Loucy (cell line): ENCODE measurements around the gene FUT4.

Experiments
- H2AFZ ChIP-seq: fragments of 200-600 bp; sonication (generic); 2 replicates; pipeline ENCODE4 v1.6.0; 2016; ENCODE audit warnings: antibody characterized with exemption, mild to moderate bottlenecking, low read length, moderate library complexity
- H3F3A ChIP-seq: fragments of 200-600 bp; 2 replicates; pipeline ENCODE4 v1.6.0; 2016; ENCODE audit warnings: antibody characterized with exemption, low read depth, mild to moderate bottlenecking
- H3K27me3 ChIP-seq: fragments of 200-600 bp; sonication (generic); 2 replicates; pipeline ENCODE4 v1.6.1; 2014; ENCODE audit warnings: low read length, mild to moderate bottlenecking; ENCODE audit not compliant: insufficient read depth, poor library complexity, severe bottlenecking
- H3K36me3 ChIP-seq: fragments of 200-600 bp; sonication (generic); 2 replicates; pipeline ENCODE4 v1.6.1; 2016; ENCODE audit warnings: low read length; ENCODE audit not compliant: insufficient read depth
- H3K4me1 ChIP-seq: fragments of 200-600 bp; sonication (generic); 2 replicates; pipeline ENCODE4 v1.5.1; 2014; ENCODE audit warnings: low read length, mild to moderate bottlenecking; ENCODE audit not compliant: insufficient read depth, poor library complexity, severe bottlenecking
- H3K4me2 ChIP-seq: fragments of 200-600 bp; sonication (generic); 2 replicates; pipeline ENCODE4 v1.6.0; 2014; ENCODE audit warnings: antibody characterized with exemption, low read length, low read depth, mild to moderate bottlenecking; ENCODE audit not compliant: poor library complexity, severe bottlenecking
- H3K4me3 ChIP-seq: fragments of 200-600 bp; sonication (generic); 2 replicates; pipeline ENCODE4 v1.5.1; 2014; ENCODE audit warnings: low read length, mild to moderate bottlenecking, mixed read lengths; ENCODE audit not compliant: poor library complexity, severe bottlenecking
- H3K79me2 ChIP-seq: fragments of 200-600 bp; sonication (generic); 2 replicates; pipeline ENCODE4 v1.6.1; 2014; ENCODE audit warnings: low read length; ENCODE audit not compliant: insufficient read depth
- H3K9ac ChIP-seq: fragments of 200-600 bp; sonication (generic); 2 replicates; pipeline ENCODE4 v1.6.0; 2014; ENCODE audit warnings: mild to moderate bottlenecking, low read depth, low read length, moderate library complexity; ENCODE audit not compliant: poor library complexity, severe bottlenecking
- H3K9me2 ChIP-seq: fragments of 200-600 bp; sonication (generic); replicated peaks from 2 replicates; pipeline ENCODE4 v1.6.1; 2016; ENCODE audit warnings: low read depth, low read length, mixed read lengths
- H3K9me3 ChIP-seq: fragments of 200-600 bp; sonication (generic); 2 replicates; pipeline ENCODE4 v1.6.1; 2014; ENCODE audit warnings: mild to moderate bottlenecking, antibody characterized with exemption, low read length, low read depth; ENCODE audit not compliant: insufficient read depth
- H4K20me1 ChIP-seq: fragments of 200-600 bp; sonication (generic); 2 replicates; pipeline ENCODE4 v1.6.0; 2014; ENCODE audit warnings: antibody characterized with exemption, low read length, mild to moderate bottlenecking; ENCODE audit not compliant: insufficient read depth, poor library complexity, severe bottlenecking
- EZH2phosphoT487 ChIP-seq: fragments of 200-600 bp; IDR thresholded peaks from 2 replicates; pipeline ENCODE4 v1.6.1; 2018; ENCODE audit warnings: antibody characterized with exemption, mild to moderate bottlenecking, moderate library complexity, borderline replicate concordance
- TF ChIP-seq, protein P1 (sequence below): fragments of 200-600 bp; sonication (generic); conservative IDR thresholded peaks from 2 replicates; pipeline ENCODE4 v1.5.1; 2014; ENCODE audit warnings: mild to moderate bottlenecking, antibody characterized with exemption, low read length

Gene FUT4

DNA sequence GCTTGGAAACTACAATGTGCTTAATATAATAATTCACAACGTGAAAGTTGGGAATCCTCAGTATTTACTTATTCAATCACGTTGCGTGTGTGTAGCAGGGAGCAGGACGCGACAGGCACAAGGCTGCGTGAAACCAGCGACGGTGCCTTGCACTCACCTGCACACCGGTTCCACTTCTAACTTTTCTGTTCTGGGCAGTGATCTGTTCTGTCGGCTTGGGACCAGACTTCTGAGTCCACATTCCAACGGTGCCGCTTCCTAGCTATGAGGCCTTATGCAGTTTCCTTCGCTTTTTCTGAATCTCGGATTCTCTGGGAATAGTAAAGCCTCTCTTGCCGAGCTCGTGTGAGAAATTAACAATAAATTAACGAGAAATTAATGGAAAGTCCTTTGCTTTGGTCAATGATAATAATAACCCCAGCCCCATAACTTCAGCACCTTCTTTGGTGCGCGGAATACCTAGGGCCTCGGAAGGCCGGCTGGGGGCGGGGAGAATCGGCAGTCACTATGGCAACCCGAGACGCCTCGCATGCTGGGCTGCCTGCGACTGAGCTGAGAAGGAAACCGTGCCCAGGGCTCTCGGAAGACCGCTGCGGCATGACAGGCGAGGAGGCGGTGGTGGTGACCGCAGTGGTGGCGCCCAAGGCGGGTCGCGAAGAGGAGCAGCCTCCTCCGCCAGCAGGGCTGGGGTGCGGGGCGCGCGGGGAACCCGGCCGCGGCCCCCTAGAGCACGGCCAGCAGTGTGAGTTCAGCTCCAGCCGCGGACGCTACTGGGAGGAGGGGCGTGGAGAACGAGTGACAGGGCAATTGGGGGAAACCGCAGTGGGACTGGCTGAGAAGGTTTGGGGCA is 31.6 kb upstream of the FUT4 start, which contains the start of gene C11orf97:
Gene C11orf97, plus strand, starts transcription at position 530 of the 850 bp plus-strand sequence. Its CDS starts 68 bp downstream, at position 598.
- no peak within 1 kb of the TSS for H3K9ac ChIP-seq
- H3K4me2 ChIP-seq, result peak within 1 kb of the TSS; percentile 86
- H3K4me1 ChIP-seq, result peaks cover 18% of the 10 kb centered on the region
- no peaks in the 10 kb centered on the region for H3K9me2 ChIP-seq
- no peaks in the 10 kb centered on the region for H3K79me2 ChIP-seq
- 0 out of 2 replicates have a peak, but pooled peaks cover 4% of the 10 kb centered on the region for H3K9me3 ChIP-seq
- no peak for TF ChIP-seq EZH2phosphoT487
- TF ChIP-seq, protein P1, sequence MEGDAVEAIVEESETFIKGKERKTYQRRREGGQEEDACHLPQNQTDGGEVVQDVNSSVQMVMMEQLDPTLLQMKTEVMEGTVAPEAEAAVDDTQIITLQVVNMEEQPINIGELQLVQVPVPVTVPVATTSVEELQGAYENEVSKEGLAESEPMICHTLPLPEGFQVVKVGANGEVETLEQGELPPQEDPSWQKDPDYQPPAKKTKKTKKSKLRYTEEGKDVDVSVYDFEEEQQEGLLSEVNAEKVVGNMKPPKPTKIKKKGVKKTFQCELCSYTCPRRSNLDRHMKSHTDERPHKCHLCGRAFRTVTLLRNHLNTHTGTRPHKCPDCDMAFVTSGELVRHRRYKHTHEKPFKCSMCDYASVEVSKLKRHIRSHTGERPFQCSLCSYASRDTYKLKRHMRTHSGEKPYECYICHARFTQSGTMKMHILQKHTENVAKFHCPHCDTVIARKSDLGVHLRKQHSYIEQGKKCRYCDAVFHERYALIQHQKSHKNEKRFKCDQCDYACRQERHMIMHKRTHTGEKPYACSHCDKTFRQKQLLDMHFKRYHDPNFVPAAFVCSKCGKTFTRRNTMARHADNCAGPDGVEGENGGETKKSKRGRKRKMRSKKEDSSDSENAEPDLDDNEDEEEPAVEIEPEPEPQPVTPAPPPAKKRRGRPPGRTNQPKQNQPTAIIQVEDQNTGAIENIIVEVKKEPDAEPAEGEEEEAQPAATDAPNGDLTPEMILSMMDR, result no peak
- peak within 1 kb of the TSS; percentile 72 for H3K4me3 ChIP-seq
- 0 out of 2 replicates have a peak, but pooled peaks cover 3% of the 10 kb centered on the region for H3F3A ChIP-seq
- peak within 1 kb of the TSS; percentile 34 for H2AFZ ChIP-seq
- H3K27me3 ChIP-seq, result no peaks in the 10 kb centered on the region
- no peaks in the 10 kb centered on the region for H4K20me1 ChIP-seq
- no peaks in the 10 kb centered on the region for H3K36me3 ChIP-seq

DNA sequence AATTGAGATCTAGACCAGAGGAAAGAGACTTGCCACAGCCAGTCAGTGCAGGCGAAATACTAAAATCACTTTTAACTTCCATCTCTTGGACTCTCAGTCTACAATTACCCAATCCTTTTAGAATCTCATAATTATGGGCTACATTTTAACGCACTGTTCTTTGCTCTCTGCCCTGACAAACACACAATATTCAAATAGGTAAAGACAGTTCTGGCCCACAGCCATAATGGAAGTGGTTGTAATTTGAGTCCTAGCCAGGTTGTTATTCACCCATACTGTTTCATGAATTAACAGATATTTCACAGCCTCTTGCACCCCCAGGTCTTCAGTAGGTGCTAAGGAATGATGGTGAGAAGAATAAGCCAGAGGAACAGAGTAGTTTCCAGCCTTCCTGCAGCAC is 30.6 kb upstream of the FUT4 start:
- Histone ChIP-seq H4K20me1 (no peaks in the 10 kb centered on the region), H3K9ac (no peak overlapping the region), H3K79me2 (no peaks in the 10 kb centered on the region), H3K9me2 (no peaks in the 10 kb centered on the region), H3K4me2 (peak overlapping the region; percentile 86), H3K9me3 (0 out of 2 replicates have a peak, but pooled peaks cover 4% of the 10 kb centered on the region), H3K27me3 (no peaks in the 10 kb centered on the region), H3K36me3 (no peaks in the 10 kb centered on the region), H3K4me1 (peaks cover 18% of the 10 kb centered on the region), H3F3A (0 out of 2 replicates have a peak, but pooled peaks cover 3% of the 10 kb centered on the region), H2AFZ (peak overlapping the region; percentile 7), H3K4me3 (peak overlapping the region; percentile 72)
- no peak for TF ChIP-seq EZH2phosphoT487
- TF ChIP-seq, protein P1, result no peak

DNA sequence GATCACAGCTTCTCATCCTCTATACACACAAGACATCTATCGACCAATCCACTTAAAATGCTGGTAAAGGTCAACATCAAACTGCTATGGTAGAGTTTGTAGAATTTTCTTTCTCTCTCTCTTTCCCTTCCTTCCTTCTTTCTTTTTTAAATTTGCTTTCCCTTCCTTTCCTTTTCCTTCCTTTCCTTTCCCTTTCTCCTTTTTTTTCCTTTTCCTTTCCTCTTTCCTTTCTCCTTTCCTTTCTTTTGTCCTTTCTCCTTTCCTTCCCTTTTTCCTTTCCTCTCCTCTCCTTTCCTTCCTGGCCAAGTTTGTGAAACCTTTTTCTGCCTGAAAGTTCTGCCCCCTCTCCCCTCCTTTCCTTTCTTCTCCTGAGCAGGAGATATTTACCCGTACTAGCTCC is 28.3 kb upstream of the FUT4 start:
- Histone ChIP-seq H3K9ac (no peak overlapping the region), H3K79me2 (no peaks in the 10 kb centered on the region), H3K4me1 (peaks cover 18% of the 10 kb centered on the region), H3K4me3 (no peak overlapping the region), H2AFZ (0 out of 2 replicates have a peak overlapping the region, but pooled peaks have one; percentile 22), H3F3A (0 out of 2 replicates have a peak, but pooled peaks cover 3% of the 10 kb centered on the region), H4K20me1 (no peaks in the 10 kb centered on the region), H3K27me3 (no peaks in the 10 kb centered on the region), H3K4me2 (no peak overlapping the region), H3K36me3 (no peaks in the 10 kb centered on the region), H3K9me3 (0 out of 2 replicates have a peak, but pooled peaks cover 4% of the 10 kb centered on the region), H3K9me2 (no peaks in the 10 kb centered on the region)
- TF ChIP-seq, protein P1, result no peak
